ENCODE results near the gene ATP6V1F.
A peak's percentile ranks its signal among the peaks of the same experiment; 100 is the strongest.

GRCh38 chr7:128890306-128891109 is 27.9 kb downstream of the ATP6V1F start:
- TF ChIP-seq, protein P1, sequence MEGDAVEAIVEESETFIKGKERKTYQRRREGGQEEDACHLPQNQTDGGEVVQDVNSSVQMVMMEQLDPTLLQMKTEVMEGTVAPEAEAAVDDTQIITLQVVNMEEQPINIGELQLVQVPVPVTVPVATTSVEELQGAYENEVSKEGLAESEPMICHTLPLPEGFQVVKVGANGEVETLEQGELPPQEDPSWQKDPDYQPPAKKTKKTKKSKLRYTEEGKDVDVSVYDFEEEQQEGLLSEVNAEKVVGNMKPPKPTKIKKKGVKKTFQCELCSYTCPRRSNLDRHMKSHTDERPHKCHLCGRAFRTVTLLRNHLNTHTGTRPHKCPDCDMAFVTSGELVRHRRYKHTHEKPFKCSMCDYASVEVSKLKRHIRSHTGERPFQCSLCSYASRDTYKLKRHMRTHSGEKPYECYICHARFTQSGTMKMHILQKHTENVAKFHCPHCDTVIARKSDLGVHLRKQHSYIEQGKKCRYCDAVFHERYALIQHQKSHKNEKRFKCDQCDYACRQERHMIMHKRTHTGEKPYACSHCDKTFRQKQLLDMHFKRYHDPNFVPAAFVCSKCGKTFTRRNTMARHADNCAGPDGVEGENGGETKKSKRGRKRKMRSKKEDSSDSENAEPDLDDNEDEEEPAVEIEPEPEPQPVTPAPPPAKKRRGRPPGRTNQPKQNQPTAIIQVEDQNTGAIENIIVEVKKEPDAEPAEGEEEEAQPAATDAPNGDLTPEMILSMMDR (IDR thresholded peaks at IDR 0.05) = no peak
- TF ChIP-seq POLR2AphosphoS5 (IDR thresholded peaks at IDR 0.05) (peak in 1 of 3 donors; percentile 15), POLR2A (IDR thresholded peaks at IDR 0.05) (no peak)

Data from stomach (tissue), 4 donors.